GM21423 (cell line): ENCODE data around the gene STXBP2.

ENCODE experiments used
- ATAC-seq: cut with Tn5 transposase; IDR thresholded peaks from one replicate; pipeline ENCODE4 v1.9.1; 2021; ENCODE audit warnings: mild to moderate bottlenecking, moderate library complexity; ENCODE audit not compliant: unreplicated experiment

STXBP2 gene

GRCh38 chr19:7677669-7678311 lies 40.9 kb downstream of the STXBP2 start:
- ATAC-seq: no peak

- ATAC-seq: no peak
Observed at GRCh38 chr19:7678971-7679751, 42.3 kb downstream of the STXBP2 start.

- ATAC-seq: no peak
Observed at GRCh38 chr19:7679771-7680605, 43.1 kb downstream of the STXBP2 start.

GRCh38 chr19:7680606-7681339 lies 43.9 kb downstream of the STXBP2 start, which contains the start of gene TRAPPC5:
TRAPPC5 (plus strand) TSS chr19:7680833; CDS start chr19:7682254, 1,421 bp downstream.
- peak; percentile 63 for ATAC-seq

- no peak for ATAC-seq
Observed at GRCh38 chr19:7681340-7682174, 44.6 kb downstream of the STXBP2 start.

GRCh38 chr19:7682175-7682855 lies 45.4 kb downstream of the STXBP2 start:
- no peak for ATAC-seq

- ATAC-seq: no peak
Observed at GRCh38 chr19:7685546-7686445, 48.9 kb downstream of the STXBP2 start.

- no peak for ATAC-seq
Observed at GRCh38 chr19:7687177-7687576, 50.3 kb downstream of the STXBP2 start.

GRCh38 chr19:7689165-7689564 lies 52.3 kb downstream of the STXBP2 start:
- ATAC-seq: no peak

GRCh38 chr19:7690779-7691258 lies 53.9 kb downstream of the STXBP2 start:
- no peak for ATAC-seq

GRCh38 chr19:7691497-7691896 lies 54.6 kb downstream of the STXBP2 start:
- ATAC-seq: no peak

- ATAC-seq: no peak
Observed at GRCh38 chr19:7692417-7693088, 55.6 kb downstream of the STXBP2 start.

GRCh38 chr19:7694499-7694898 lies 57.6 kb downstream of the STXBP2 start:
- ATAC-seq: no peak
